H1 (cell line): ENCODE measurements around the gene FOXB1. TPM values are rescaled to one million over a fixed set of nuclear protein-coding genes. Genes with fewer than 3 reads are reported as not detected.

Experiments
- CTCF ChIA-PET: fragments of 300-600 bp; sonication (Branson Sonifier 250); formaldehyde crosslinking; loops from one replicate; lab custom pipeline; 2021; ENCODE audit not compliant: partially characterized antibody; lab: Charles Lee
- POLR2A ChIA-PET: fragments of 300-600 bp; sonication (Branson Sonifier 250); formaldehyde crosslinking; loops from one replicate; lab custom pipeline; 2021; ENCODE audit warnings: inconsistent platforms; ENCODE audit not compliant: partially characterized antibody; lab: Charles Lee
- DNase-seq, 2 experiments: peaks; one replicate each; pipeline versions ENCODE4 v3.0.0 to v3.0.0-alpha.2; 2010 to 2022; ENCODE audit warnings: low spot score in 2 of 2, low read depth in 1 of 2, mixed read lengths in 1 of 2
- FAIRE-seq: peaks from 2 replicates; lab custom pipeline; 2011; peaks lifted over from hg19 to GRCh38; lab: Jason Lieb, UNC
- H2AFZ ChIP-seq: 2 replicates; pipeline ENCODE4 v1.8.1; 2012; ENCODE audit warnings: low read length, inconsistent platforms
- H2AK5ac ChIP-seq: 2 replicates; pipeline ENCODE4 v1.6.1; 2013; ENCODE audit warnings: low read depth, low read length
- H2BK120ac ChIP-seq: replicated peaks from 2 replicates; pipeline ENCODE3; 2013; ENCODE audit warnings: low read depth, low read length, inconsistent platforms
- H2BK12ac ChIP-seq: 2 replicates; pipeline ENCODE4 v1.6.1; 2013; ENCODE audit warnings: low read depth, low read length
- H2BK15ac ChIP-seq: 2 replicates; pipeline ENCODE4 v1.6.1; 2013; ENCODE audit warnings: low read length
- H2BK20ac ChIP-seq: 2 replicates; pipeline ENCODE4 v1.6.1; 2013; ENCODE audit warnings: low read length
- H2BK5ac ChIP-seq: 2 replicates; pipeline ENCODE4 v1.6.1; 2013; ENCODE audit warnings: low read depth, low read length
- H3K14ac ChIP-seq: 2 replicates; pipeline ENCODE4 v1.6.1; 2013; ENCODE audit warnings: inconsistent platforms; ENCODE audit not compliant: insufficient read length
- H3K18ac ChIP-seq: 2 replicates; pipeline ENCODE4 v1.6.1; 2013; ENCODE audit warnings: low read length; ENCODE audit errors: extremely low read depth
- H3K23ac ChIP-seq: 2 replicates; pipeline ENCODE4 v1.6.1; 2013; ENCODE audit warnings: inconsistent platforms; ENCODE audit not compliant: insufficient read length
- H3K23me2 ChIP-seq: 2 replicates; pipeline ENCODE4 v1.6.1; 2013; ENCODE audit warnings: low read depth, low read length
- H3K27ac ChIP-seq: 2 replicates; pipeline ENCODE4 v1.6.1; 2011; ENCODE audit warnings: low read depth, low read length, inconsistent platforms
- H3K27me3 ChIP-seq, 4 experiments: replicated peaks in 1 of 4; 1 replicate in 1 of 4; 2 replicates in 3 of 4; pipeline versions ENCODE4 v1.6.1 to v1.8.1; 2011 to 2013; ENCODE audit warnings: low read length in 3 of 4, mild to moderate bottlenecking in 3 of 4, inconsistent platforms in 2 of 4, mixed read lengths in 2 of 4, moderate library complexity in 1 of 4; ENCODE audit not compliant: control insufficient read depth in 3 of 4, insufficient read depth in 3 of 4; ENCODE audit errors: extremely low read depth in 1 of 4
- H3K36me3 ChIP-seq, 4 experiments: 2 replicates each; pipeline versions ENCODE4 v1.6.1 to v1.8.1; 2011 to 2013; ENCODE audit warnings: mild to moderate bottlenecking in 4 of 4, low read length in 3 of 4, moderate library complexity in 2 of 4, control low read depth in 1 of 4, inconsistent platforms in 1 of 4; ENCODE audit not compliant: insufficient read depth in 4 of 4, control insufficient read depth in 2 of 4
- H3K4ac ChIP-seq: replicated peaks from 2 replicates; pipeline ENCODE3; 2013; ENCODE audit warnings: low read length, low read depth, mixed read lengths, inconsistent platforms; ENCODE audit not compliant: insufficient read length
- H3K4me1 ChIP-seq, 4 experiments: replicated peaks in 1 of 4; 1 replicate in 1 of 4; 2 replicates in 3 of 4; pipeline versions ENCODE4 v1.6.1 to v1.8.1; 2011 to 2013; ENCODE audit warnings: low read length in 3 of 4, inconsistent platforms in 2 of 4, mixed read lengths in 1 of 4; ENCODE audit not compliant: insufficient read depth in 4 of 4, control insufficient read depth in 3 of 4
- H3K4me2 ChIP-seq, 2 experiments: 2 replicates each; pipeline versions ENCODE4 v1.6.1 to v1.8.1; 2011 to 2013; ENCODE audit warnings: low read depth in 2 of 2, low read length in 2 of 2, control low read depth in 1 of 2, inconsistent platforms in 1 of 2, mild to moderate bottlenecking in 1 of 2; ENCODE audit not compliant: insufficient read depth in 1 of 2
- H3K4me3 ChIP-seq, 4 experiments: fragments of 200-600, 300-600 bp in 1 of 4; sonication (generic), shearing (Covaris generic), sonication (Bioruptor Twin) in 1 of 4; 2 replicates each; pipeline versions ENCODE4 v1.5.1 to v1.8.1; 2011 to 2016; ENCODE audit warnings: low read length in 4 of 4, low read depth in 3 of 4, control low read depth in 2 of 4, inconsistent platforms in 2 of 4, mild to moderate bottlenecking in 2 of 4, mixed read lengths in 1 of 4, moderate library complexity in 1 of 4; ENCODE audit not compliant: insufficient read depth in 2 of 4; ENCODE audit errors: extremely low read depth in 1 of 4
- H3K56ac ChIP-seq: replicated peaks from 2 replicates; pipeline ENCODE3; 2013; ENCODE audit warnings: low read depth, mild to moderate bottlenecking, mixed read lengths, low read length, inconsistent platforms; ENCODE audit not compliant: insufficient read length
- H3K79me1 ChIP-seq: 2 replicates; pipeline ENCODE4 v1.6.1; 2013; ENCODE audit warnings: low read depth, low read length, control low read depth
- H3K79me2 ChIP-seq, 2 experiments: 2 replicates each; pipeline versions ENCODE4 v1.6.1 to v1.8.1; 2012 to 2013; ENCODE audit warnings: low read length in 2 of 2, mild to moderate bottlenecking in 2 of 2, inconsistent platforms in 1 of 2; ENCODE audit not compliant: insufficient read depth in 2 of 2, control insufficient read depth in 1 of 2
- H3K9ac ChIP-seq, 4 experiments: replicated peaks in 1 of 4; 1 replicate in 1 of 4; 2 replicates in 3 of 4; pipeline versions ENCODE4 v1.6.1 to v1.8.1; 2011 to 2013; ENCODE audit warnings: low read depth in 3 of 4, low read length in 3 of 4, control low read depth in 2 of 4, mild to moderate bottlenecking in 2 of 4, moderate library complexity in 2 of 4, inconsistent platforms in 1 of 4; ENCODE audit errors: extremely low read depth in 1 of 4
- H3K9me3 ChIP-seq, 2 experiments: 2 replicates each; pipeline versions ENCODE4 v1.6.1 to v1.8.1; 2012 to 2013; ENCODE audit warnings: mild to moderate bottlenecking in 2 of 2, moderate library complexity in 2 of 2, control low read depth in 1 of 2, inconsistent platforms in 1 of 2, low read depth in 1 of 2, low read length in 1 of 2, mixed read lengths in 1 of 2; ENCODE audit not compliant: insufficient read depth in 2 of 2
- H4K20me1 ChIP-seq, 2 experiments: replicated peaks in 1 of 2; 2 replicates each; pipeline versions ENCODE3 to v1.8.1; 2011 to 2013; ENCODE audit warnings: inconsistent platforms in 2 of 2, low read length in 2 of 2, mild to moderate bottlenecking in 1 of 2; ENCODE audit not compliant: insufficient read depth in 2 of 2, control insufficient read depth in 1 of 2
- H4K5ac ChIP-seq: 2 replicates; pipeline ENCODE4 v1.6.1; 2013; ENCODE audit warnings: low read length, low read depth, mixed read lengths, inconsistent platforms; ENCODE audit not compliant: insufficient read length
- H4K8ac ChIP-seq: 2 replicates; pipeline ENCODE4 v1.8.0; 2013; ENCODE audit warnings: mild to moderate bottlenecking, moderate library complexity, low read length, inconsistent platforms; ENCODE audit not compliant: insufficient read depth; ENCODE audit errors: extremely low read depth
- H4K91ac ChIP-seq: replicated peaks from 2 replicates; pipeline ENCODE3; 2013; ENCODE audit warnings: low read length, mixed read lengths, inconsistent platforms; ENCODE audit not compliant: insufficient read length
- PHF8 ChIP-seq: fragments of 200-600 bp; sonication (generic); conservative IDR thresholded peaks from 2 replicates; pipeline ENCODE4 v1.7.1; 2012; ENCODE audit warnings: low read depth, mild to moderate bottlenecking, inconsistent platforms, low read length, moderate library complexity
- TAF1 ChIP-seq: IDR thresholded peaks from 2 replicates; pipeline ENCODE4 v1.6.1; 2011; ENCODE audit warnings: mild to moderate bottlenecking, low read depth, low read length
- WGBS, 2 experiments: shearing (Covaris generic) in 1 of 2; methylation state at CpG; one replicate each; pipeline versions ENCODE4 v1.1.6 to v1.1.7; 2013 to 2015; ENCODE audit warnings: low lambda C conversion rate in 2 of 2, mixed read lengths in 2 of 2, inconsistent platforms in 1 of 2, low coverage in 1 of 2, missing lambda C conversion rate in 1 of 2; ENCODE audit not compliant: insufficient replicate concordance in 2 of 2, insufficient coverage in 1 of 2, insufficient read length in 1 of 2; ENCODE audit errors: extremely low coverage in 1 of 2, missing lambda C conversion rate in 1 of 2; 5-methylcytosine and 5-hydroxymethylcytosine counted together
- polyA plus RNA-seq, 7 experiments: library from polyadenylated mRNA; depleted of rRNA in 3 of 7; stranded (reverse) in 5 of 7; unstranded in 2 of 7; fragments of >200 nt in 5 of 7; fragments of 200-250 nt in 2 of 7; gene quantifications; 1 replicate in 5 of 7; 2 replicates in 1 of 7; 4 replicates in 1 of 7; pipeline versions ENCODE4 v1.2.1 to v1.2.3, GENCODE V29; 2011 to 2013; ENCODE audit warnings: missing spikeins in 2 of 7, mixed read lengths in 2 of 7
- total RNA-seq: library from RNA; stranded (reverse); fragmentation: NEBNext Ultra II Directional; extraction: Animal tissue kit (Norgen Biotek cat#: 25700); gene quantifications from 2 replicates; pipeline ENCODE4 v1.2.1, GENCODE V29; 2021

Gene FOXB1
- total and polyA plus RNA-seq, 2 of the 8 experiments (the other 6 are each of a cell fraction or from before 2014, with no cell fraction given): 0.92 to 1.5 TPM

DNA sequence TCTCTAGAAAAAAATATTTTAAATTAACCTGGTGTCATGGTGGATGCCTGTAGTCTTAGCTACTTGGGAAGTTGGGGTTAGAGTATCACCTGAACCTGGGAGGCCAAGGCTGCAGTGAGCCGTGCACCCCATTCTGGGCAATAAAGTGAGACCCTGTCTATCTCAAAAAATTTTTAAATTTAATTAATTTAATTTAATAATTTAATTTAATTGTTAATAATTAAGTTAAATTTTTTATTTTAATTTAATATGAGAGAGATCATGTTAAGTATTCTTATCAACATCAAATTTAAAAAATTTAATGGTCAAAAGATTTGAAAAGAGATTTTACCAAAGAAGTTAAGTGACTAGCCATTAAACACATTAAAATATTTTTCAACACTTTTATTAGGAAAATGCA is 40.8 kb upstream of the FOXB1 start:
- Histone ChIP-seq H3K23ac (no peak overlapping the region), H3K4me3 (no peak overlapping the region), H2BK120ac (no peak overlapping the region), H3K9me3 (peaks cover 7 to 8% of the 10 kb centered on the region in 2 experiments; a peak in 1 of 4 replicates), H3K23me2 (no peaks in the 10 kb centered on the region), H3K4ac (no peak overlapping the region), H4K91ac (no peak overlapping the region), H4K5ac (no peak overlapping the region), H3K36me3 (no peaks in the 10 kb centered on the region), H2BK5ac (no peak overlapping the region), H3K56ac (no peak overlapping the region), H2AK5ac (no peak overlapping the region), H2AFZ (no peak overlapping the region), H4K8ac (no peak overlapping the region), H3K4me1 (no peaks in the 10 kb centered on the region), H2BK20ac (no peak overlapping the region), H2BK15ac (no peak overlapping the region), H3K79me1 (no peaks in the 10 kb centered on the region), H3K27ac (no peak overlapping the region), H3K9ac (no peak overlapping the region), H4K20me1 (no peaks in the 10 kb centered on the region), H3K18ac (no peak overlapping the region), H3K14ac (no peak overlapping the region), H2BK12ac (no peak overlapping the region), H3K27me3 (no peaks in the 10 kb centered on the region), H3K79me2 (no peaks in the 10 kb centered on the region), H3K4me2 (no peak overlapping the region)
- DNase-seq (no peak), FAIRE-seq (no peak)
- CTCF ChIA-PET: interaction anchor here (0.7 kb wide), 1 partner anchor 856 kb away, joined by 3 read pairs; no protein-coding TSS in a partner anchor
- POLR2A ChIA-PET: no interaction called here
- TF ChIP-seq TAF1 (no peak), PHF8 (no peak)
- 88% methylated on average over 1 of the region's 1 CpG; no CpG with 5 or more reads in 1 of the 2 experiments for WGBS, 2 experiments
